ENCODE measurements around the gene TBXAS1. TPM values are rescaled to one million over a fixed set of nuclear protein-coding genes. Genes with fewer than 3 reads are reported as not detected.

Gene TBXAS1
- total and polyA plus RNA-seq, 2 of the 8 experiments (the other 6 are each of a cell fraction or from before 2014, with no cell fraction given), result 0.86 to 2.1 TPM

- TF ChIP-seq RNF2 (IDR thresholded peaks at IDR 0.05; ENCODE audit: borderline replicate concordance, low read depth, low read length, missing control alignments, poor library complexity, severe bottlenecking) (no peak), CTBP2 (IDR thresholded peaks at IDR 0.05; ENCODE audit: borderline replicate concordance, insufficient read depth, insufficient read length, low read length) (no peak), CBX8 (IDR thresholded peaks at IDR 0.05; ENCODE audit: borderline replicate concordance, low read depth, low read length) (no peak), ATF3 (IDR thresholded peaks at IDR 0.05; ENCODE audit: insufficient read depth, low read depth, low read length) (no peak), NANOG (IDR thresholded peaks at IDR 0.05; ENCODE audit: insufficient read depth, low read depth, low read length, poor library complexity, severe bottlenecking) (no peak)
Observed at GRCh38 chr7:140057143-140057535, 228.1 kb downstream of the TBXAS1 start (continued).

Measured in H1 (cell line).